Peyer's patch (tissue), 4 donors: Measurements from ENCODE around the gene BRAF.

ENCODE experiments used
- CTCF ChIP-seq, 6 experiments: fragments of 450-650 bp in 4 of 6; fragments of 200-600 bp in 2 of 6; sonication (generic) in 1 of 6; IDR thresholded peaks; one replicate each; pipeline ENCODE4 v1.5.1; 2017 to 2019; ENCODE audit warnings: antibody characterized with exemption in 6 of 6, mild to moderate bottlenecking in 3 of 6, moderate library complexity in 1 of 6
- POLR2A ChIP-seq, 2 donors: fragments of 450-650 bp; IDR thresholded peaks; one replicate each; pipeline ENCODE4 v1.5.1; 2017; ENCODE audit warnings: antibody characterized with exemption in 2 of 2, mild to moderate bottlenecking in 2 of 2, moderate library complexity in 2 of 2

DNA sequence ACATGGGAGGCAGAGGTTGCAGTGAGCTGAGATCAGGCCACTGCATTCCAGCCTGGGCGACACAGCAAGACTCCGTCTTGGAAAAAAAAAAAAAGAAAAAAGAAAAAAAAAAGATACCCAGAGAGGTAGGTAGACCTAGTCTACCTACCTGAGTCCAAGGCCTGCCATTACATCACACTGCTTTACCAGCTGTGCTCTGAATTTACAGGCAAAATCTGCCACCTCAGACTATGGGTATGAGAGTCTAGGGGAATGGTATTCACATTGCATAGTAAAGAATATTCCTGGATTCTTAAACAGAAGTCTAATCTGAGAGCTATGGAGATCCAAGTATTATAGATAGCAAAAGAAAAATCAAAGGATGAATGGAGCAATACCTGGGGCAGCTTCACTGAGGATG, 178.0 kb downstream of the BRAF start:
- TF ChIP-seq CTCF (IDR thresholded peaks at IDR 0.05), result no peak
- TF ChIP-seq POLR2A (IDR thresholded peaks at IDR 0.05), result no peak
